K562 (cell line): ENCODE data around the gene RAB6A. TPM values are rescaled to one million over a fixed set of nuclear protein-coding genes. Genes with fewer than 3 reads are reported as not detected.

Experiments used
- C11orf30 ChIP-seq: fragments of 450-650 bp; IDR thresholded peaks from 2 replicates; pipeline ENCODE4 v1.6.1; 2016; ENCODE audit warnings: low read depth, mild to moderate bottlenecking
- CBFB ChIP-seq: sonication (generic); formaldehyde crosslinking; IDR thresholded peaks from 2 replicates; pipeline ENCODE4 v1.4.0; 2020; ENCODE audit warnings: mild to moderate bottlenecking, missing genetic modification reagents
- CBX1 ChIP-seq: sonication (generic); IDR thresholded peaks from 2 replicates; pipeline ENCODE4 v1.6.1; 2016; ENCODE audit warnings: antibody characterized with exemption, low read depth, mild to moderate bottlenecking
- CTBP1 ChIP-seq: fragments of 450-650 bp; IDR thresholded peaks from 2 replicates; pipeline ENCODE4 v1.6.1; 2016; ENCODE audit warnings: borderline replicate concordance
- DLX4 ChIP-seq: fragments of 250-450 bp; sonication (Bioruptor Pico); IDR thresholded peaks from 2 replicates; pipeline ENCODE4 v1.6.1; 2021; ENCODE audit warnings: mild to moderate bottlenecking
- DMBX1 ChIP-seq: fragments of 250-450 bp; sonication (Bioruptor Pico); IDR thresholded peaks from 2 replicates; pipeline ENCODE4 v1.8.0; 2022; ENCODE audit warnings: inconsistent platforms, mild to moderate bottlenecking, moderate library complexity, borderline replicate concordance
- HDAC1 ChIP-seq, 2 experiments: fragments of 450-650 bp; IDR thresholded peaks; 2 replicates each; pipeline ENCODE4 v1.6.1; 2016 to 2017; ENCODE audit warnings: inconsistent platforms in 1 of 2, mild to moderate bottlenecking in 1 of 2, moderate library complexity in 1 of 2
- HNRNPH1 ChIP-seq: fragments of 200-400 bp; formaldehyde crosslinking; optimal IDR thresholded peaks from 2 replicates; pipeline ENCODE3; 2017; ENCODE audit warnings: low read depth, mild to moderate bottlenecking, low read length, moderate library complexity
- KAT7 ChIP-seq: sonication (generic); formaldehyde crosslinking; IDR thresholded peaks from 2 replicates; pipeline ENCODE4 v1.8.0; 2022; ENCODE audit warnings: missing genetic modification reagents, mild to moderate bottlenecking, borderline replicate concordance
- KDM2B ChIP-seq: fragments of 250-450 bp; sonication (Bioruptor Pico); IDR thresholded peaks from 2 replicates; pipeline ENCODE4 v1.8.0; 2021; ENCODE audit warnings: mild to moderate bottlenecking, moderate library complexity
- L3MBTL2 ChIP-seq: fragments of 450-650 bp; IDR thresholded peaks from 2 replicates; pipeline ENCODE4 v1.6.1; 2016; ENCODE audit warnings: mild to moderate bottlenecking, moderate library complexity
- NFRKB ChIP-seq: fragments of 450-650 bp; IDR thresholded peaks from 2 replicates; pipeline ENCODE4 v1.6.1; 2016; ENCODE audit warnings: low read depth
- NUFIP1 ChIP-seq: fragments of 450-650 bp; IDR thresholded peaks from 2 replicates; pipeline ENCODE4 v1.6.1; 2018; ENCODE audit not compliant: partially characterized antibody
- POLR2G ChIP-seq: fragments of 200-400 bp; formaldehyde crosslinking; IDR thresholded peaks from 2 replicates; pipeline ENCODE4 v1.6.1; 2017; ENCODE audit warnings: low read depth, mild to moderate bottlenecking, antibody characterized with exemption, low read length, moderate library complexity
- PURB ChIP-seq: sonication (generic); formaldehyde crosslinking; IDR thresholded peaks from 2 replicates; pipeline ENCODE4 v1.9.0; 2021; ENCODE audit warnings: low read depth, mild to moderate bottlenecking, missing genetic modification reagents
- RHOXF2B ChIP-seq: fragments of 250-450 bp; sonication (Bioruptor Pico); conservative IDR thresholded peaks from 2 replicates; pipeline ENCODE4 v1.5.1; 2021
- SFPQ ChIP-seq: fragments of 200-400 bp; formaldehyde crosslinking; IDR thresholded peaks from 2 replicates; pipeline ENCODE4 v1.6.1; 2017; ENCODE audit warnings: mild to moderate bottlenecking, low read depth, low read length, moderate library complexity
- SMARCA4 ChIP-seq: fragments of 450-650 bp; IDR thresholded peaks from 2 replicates; pipeline ENCODE4 v1.6.1; 2016
- SMARCC2 ChIP-seq: fragments of 450-650 bp; IDR thresholded peaks from 2 replicates; pipeline ENCODE4 v1.6.1; 2017; ENCODE audit warnings: antibody characterized with exemption, moderate library complexity, mild to moderate bottlenecking, low read depth
- TCF7L2 ChIP-seq: fragments of 150-350 bp; IDR thresholded peaks from 2 replicates; pipeline ENCODE4 v1.6.1; 2016; ENCODE audit warnings: low read depth, mild to moderate bottlenecking, low read length, moderate library complexity
- ZC3H11A ChIP-seq: IDR thresholded peaks from 2 replicates; pipeline ENCODE4 v1.6.1; 2012; ENCODE audit warnings: low read depth, low read length, improper control_type of control experiment
- ZNF140 ChIP-seq: fragments of 250-450 bp; sonication (Bioruptor Pico); IDR thresholded peaks from 2 replicates; pipeline ENCODE4 v1.8.0; 2021; ENCODE audit warnings: moderate library complexity, mild to moderate bottlenecking, inconsistent platforms
- ZNF23 ChIP-seq: fragments of 250-450 bp; sonication (Bioruptor Pico); IDR thresholded peaks from 2 replicates; pipeline ENCODE4 v1.4.0; 2020; ENCODE audit warnings: mild to moderate bottlenecking
- polyA plus RNA-seq, 8 experiments: library from polyadenylated mRNA; depleted of rRNA in 4 of 8; stranded (reverse) in 5 of 8; unstranded in 3 of 8; fragments of >200 nt; fragmentation: Nextera tagmentation in 2 of 8; fragmentation: Illumina TruSeq in 1 of 8; extraction: Ambion mirVana in 2 of 8; extraction: Trizol in 1 of 8; gene quantifications; 2 replicates each; pipeline versions ENCODE4 v1.2.1 to v1.2.3, GENCODE V29; 2011 to 2014; ENCODE audit warnings: inconsistent platforms in 1 of 8, missing spikeins in 1 of 8
- total RNA-seq, 7 experiments: library from RNA; depleted of rRNA in 6 of 7; stranded (reverse); fragments of >200 nt in 6 of 7; fragmentation: Illumina TruSeq in 2 of 7; extraction: Trizol in 2 of 7; gene quantifications; 2 replicates each; pipeline versions ENCODE4 v1.2.1 to v1.2.3, GENCODE V29; 2011 to 2021; ENCODE audit warnings: low replicate concordance in 1 of 7
- TF ChIP-seq, protein P1 (sequence below): fragments of 450-650 bp; formaldehyde crosslinking; conservative IDR thresholded peaks from 2 replicates; pipeline ENCODE4 v1.4.0; 2022; ENCODE audit warnings: mild to moderate bottlenecking, missing genetic modification characterization
- TF ChIP-seq, protein P2 (sequence below): sonication (generic); formaldehyde crosslinking; IDR thresholded peaks from 2 replicates; pipeline ENCODE4 v1.8.0; 2022; ENCODE audit warnings: missing genetic modification reagents, mild to moderate bottlenecking, borderline replicate concordance

The RAB6A gene
- total and polyA plus RNA-seq, 9 of the 15 experiments (the other 6 are each of a cell fraction or from before 2014, with no cell fraction given): 14.0 to 95.3 (median 45.4) TPM

- TF ChIP-seq TCF7L2: no peak
- TF ChIP-seq, protein P1, sequence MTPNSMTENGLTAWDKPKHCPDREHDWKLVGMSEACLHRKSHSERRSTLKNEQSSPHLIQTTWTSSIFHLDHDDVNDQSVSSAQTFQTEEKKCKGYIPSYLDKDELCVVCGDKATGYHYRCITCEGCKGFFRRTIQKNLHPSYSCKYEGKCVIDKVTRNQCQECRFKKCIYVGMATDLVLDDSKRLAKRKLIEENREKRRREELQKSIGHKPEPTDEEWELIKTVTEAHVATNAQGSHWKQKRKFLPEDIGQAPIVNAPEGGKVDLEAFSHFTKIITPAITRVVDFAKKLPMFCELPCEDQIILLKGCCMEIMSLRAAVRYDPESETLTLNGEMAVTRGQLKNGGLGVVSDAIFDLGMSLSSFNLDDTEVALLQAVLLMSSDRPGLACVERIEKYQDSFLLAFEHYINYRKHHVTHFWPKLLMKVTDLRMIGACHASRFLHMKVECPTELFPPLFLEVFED (CRISPR knock-in tag): no peak
- no peak for TF ChIP-seq SMARCC2
- peak in 1 of 2 experiments; percentile 84; a peak in 2 of 4 replicates for TF ChIP-seq HDAC1 (IDR thresholded peaks at IDR 0.05)
- TF ChIP-seq DLX4 (CRISPR knock-in tag): no peak
- no peak for TF ChIP-seq SFPQ
- TF ChIP-seq KAT7 (CRISPR knock-in tag): peak; percentile 84; the same call in 1 of the 2 replicates
- peak; percentile 93 for TF ChIP-seq CTBP1
- TF ChIP-seq RHOXF2B (CRISPR knock-in tag): peak; percentile 80; the same call in 1 of the 2 replicates
- TF ChIP-seq HNRNPH1: no peak
- no peak for TF ChIP-seq ZNF140 (CRISPR knock-in tag)
- no peak; the same call in 1 of the 2 replicates for TF ChIP-seq DMBX1
- TF ChIP-seq L3MBTL2: peak; percentile 79
- peak; percentile 100 for TF ChIP-seq NFRKB
- 0 out of 2 replicates have a peak, but pooled peaks have one; percentile 44 for TF ChIP-seq KDM2B (CRISPR knock-in tag)
- 0 out of 2 replicates have a peak, but pooled peaks have one; percentile 16 for TF ChIP-seq SMARCA4
- TF ChIP-seq NUFIP1: no peak
- TF ChIP-seq, protein P2, sequence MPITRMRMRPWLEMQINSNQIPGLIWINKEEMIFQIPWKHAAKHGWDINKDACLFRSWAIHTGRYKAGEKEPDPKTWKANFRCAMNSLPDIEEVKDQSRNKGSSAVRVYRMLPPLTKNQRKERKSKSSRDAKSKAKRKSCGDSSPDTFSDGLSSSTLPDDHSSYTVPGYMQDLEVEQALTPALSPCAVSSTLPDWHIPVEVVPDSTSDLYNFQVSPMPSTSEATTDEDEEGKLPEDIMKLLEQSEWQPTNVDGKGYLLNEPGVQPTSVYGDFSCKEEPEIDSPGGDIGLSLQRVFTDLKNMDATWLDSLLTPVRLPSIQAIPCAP (CRISPR knock-in tag): no peak
- TF ChIP-seq CBX1: peak; percentile 90; the same call in 1 of the 2 replicates
- TF ChIP-seq PURB: no peak
- no peak for TF ChIP-seq CBFB (CRISPR knock-in tag)
- peak; percentile 98 for TF ChIP-seq C11orf30
- TF ChIP-seq ZC3H11A: no peak; the same call in none of the 2 replicates
- peak; percentile 96 for TF ChIP-seq POLR2G
- 0 out of 2 replicates have a peak, but pooled peaks have one; percentile 5 for TF ChIP-seq ZNF23 (CRISPR knock-in tag)
Measured at GRCh38 chr11:73787643-73788558, 27.0 kb upstream of the RAB6A start, which contains the start of gene MRPL48 (continued).
